GM19438 (cell line): ENCODE data around the gene HMGB3.
"Not testable (repeated sequence)": the region's sequence is repeated elsewhere in the genome, so short reads cannot be mapped to it uniquely, and the experiment has no call there.

Experiments used
- ATAC-seq: cut with Tn5 transposase; IDR thresholded peaks from one replicate; pipeline ENCODE4 v1.9.1; 2021; ENCODE audit warnings: low read depth; ENCODE audit not compliant: unreplicated experiment

The HMGB3 gene

DNA sequence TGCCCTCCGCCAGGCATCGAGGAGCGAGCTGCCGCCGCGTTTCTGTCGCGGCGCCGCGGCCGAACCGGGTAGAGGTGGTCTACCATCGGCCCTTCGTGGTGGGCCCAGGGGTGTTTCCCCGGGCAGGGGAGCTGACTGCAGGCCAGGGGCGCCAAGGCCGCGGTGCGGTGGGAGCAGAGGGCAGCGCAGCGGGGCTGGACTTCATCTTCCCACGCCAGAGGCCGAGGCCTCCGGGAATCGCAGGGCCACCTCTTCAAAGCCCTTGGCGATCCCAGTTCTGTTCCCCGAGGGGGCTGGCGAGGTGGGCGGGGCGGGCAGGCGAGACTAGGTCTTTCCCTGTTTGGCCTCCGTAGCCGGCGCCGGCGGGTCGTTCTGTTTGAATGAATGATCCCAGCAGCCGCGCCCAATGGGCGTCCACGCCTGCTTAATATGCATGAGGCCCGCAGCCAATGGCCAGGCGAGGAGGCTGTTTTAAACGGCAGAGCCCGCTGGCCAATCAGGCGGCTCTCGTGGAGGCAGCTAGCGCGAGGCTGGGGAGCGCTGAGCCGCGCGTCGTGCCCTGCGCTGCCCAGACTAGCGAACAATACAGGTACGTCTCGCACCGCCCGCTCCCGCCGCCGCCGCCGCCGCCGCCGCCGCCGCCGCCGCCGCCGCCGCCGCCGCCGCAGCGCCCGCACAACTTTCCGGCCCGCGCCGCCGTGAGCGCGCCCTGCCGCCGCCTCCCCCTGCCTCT is at the start of gene HMGB3:
HMGB3 (plus strand) TSS at position 548 of the 733 bp plus-strand sequence. CDS start 2,265 bp downstream, outside the sequence.
- ATAC-seq = peak; percentile 95

GRCh38 chrX:150933945-150934350 is 49.2 kb upstream of the HMGB3 start:
- no peak for ATAC-seq

GRCh38 chrX:150934453-150934852 is 48.7 kb upstream of the HMGB3 start:
- no peak for ATAC-seq

GRCh38 chrX:150935467-150935866 is 47.7 kb upstream of the HMGB3 start:
- ATAC-seq = no peak

DNA sequence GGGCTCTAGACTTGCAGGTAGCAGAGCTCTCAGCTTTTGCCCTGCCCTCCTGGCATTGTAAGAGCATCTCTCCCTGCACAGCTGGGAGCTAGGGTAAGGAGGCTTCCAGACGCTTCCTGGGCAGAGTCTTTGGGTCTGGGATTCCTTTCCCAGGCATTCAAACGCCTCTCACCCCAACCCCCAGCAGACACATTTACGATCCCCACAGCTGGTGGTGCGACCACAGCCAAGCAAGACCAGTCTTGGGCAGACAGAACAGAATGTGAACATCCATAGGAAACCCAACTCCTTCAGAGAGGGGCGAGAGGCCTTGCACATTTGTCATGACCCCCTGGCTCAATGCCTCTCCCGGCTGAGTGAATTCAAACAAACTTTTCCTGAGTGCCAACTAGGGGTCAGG is 46.6 kb upstream of the HMGB3 start:
- ATAC-seq = no peak

- ATAC-seq = no peak
Observed at GRCh38 chrX:150940844-150941495, 42.2 kb upstream of the HMGB3 start.

- ATAC-seq = no peak
Observed at GRCh38 chrX:150941580-150941979, 41.6 kb upstream of the HMGB3 start.

- no peak for ATAC-seq
Observed at GRCh38 chrX:150942942-150943594, 40.1 kb upstream of the HMGB3 start.

DNA sequence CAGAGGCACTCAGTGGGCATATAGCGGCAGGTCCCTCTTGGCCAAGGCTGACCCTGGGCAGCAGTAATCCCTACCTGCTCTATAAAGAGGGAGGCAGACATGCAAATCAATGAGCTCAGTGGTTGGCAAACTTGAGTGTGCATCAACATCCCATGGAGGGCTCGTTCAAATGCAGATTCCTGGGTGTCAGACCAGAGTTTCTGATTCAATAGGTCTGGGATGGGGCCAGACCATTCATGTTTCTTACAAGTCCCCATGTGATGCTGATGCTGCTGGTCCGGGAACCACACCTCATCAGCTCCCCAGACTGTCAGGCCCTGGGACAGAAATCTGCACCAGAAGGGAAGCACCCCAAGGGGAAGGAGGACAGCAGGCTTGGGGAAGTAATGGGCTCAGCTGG is 38.9 kb upstream of the HMGB3 start:
- no peak for ATAC-seq

DNA sequence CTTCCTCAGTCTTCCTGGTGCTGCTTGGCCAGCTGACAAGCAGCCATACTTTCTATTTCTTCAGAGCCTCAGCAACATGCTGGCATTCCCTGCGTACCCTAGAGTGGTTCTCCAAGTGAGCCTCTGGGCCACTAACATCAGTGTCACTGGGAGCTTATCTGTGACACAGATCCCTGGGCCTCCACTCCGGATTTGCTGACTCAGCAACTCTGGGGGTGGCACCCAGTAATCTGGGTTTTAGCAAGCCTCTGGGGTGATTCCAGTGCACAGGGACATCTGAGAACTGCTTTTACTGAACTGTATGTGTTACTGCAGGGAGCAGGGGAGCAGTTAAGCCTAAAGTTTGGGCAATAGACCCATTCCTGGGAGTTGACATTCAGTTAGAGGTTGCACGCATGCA is 28.2 kb upstream of the HMGB3 start:
- no peak for ATAC-seq

DNA sequence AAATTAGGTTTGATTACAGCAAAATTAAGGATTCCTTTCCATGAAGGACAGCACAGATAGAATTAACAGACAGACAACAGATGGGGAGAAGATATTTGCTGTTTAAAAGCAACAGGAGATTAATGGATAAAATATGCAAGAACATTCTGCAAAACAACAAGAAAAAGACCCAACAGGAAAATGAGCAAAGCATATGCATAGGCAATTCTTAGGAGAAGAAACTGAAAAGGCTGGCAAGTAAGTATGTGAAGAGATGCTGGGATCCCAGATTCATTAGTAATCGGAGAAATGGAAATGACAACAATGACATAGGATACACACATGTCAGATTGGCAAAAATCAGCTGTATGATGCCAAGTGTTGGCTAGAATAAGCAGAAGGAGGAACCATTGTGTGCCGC is 27.5 kb upstream of the HMGB3 start:
- no peak for ATAC-seq

GRCh38 chrX:150958177-150958576 is 25.0 kb upstream of the HMGB3 start:
- ATAC-seq = no peak

GRCh38 chrX:150959557-150959956 is 23.6 kb upstream of the HMGB3 start:
- ATAC-seq = no peak

DNA sequence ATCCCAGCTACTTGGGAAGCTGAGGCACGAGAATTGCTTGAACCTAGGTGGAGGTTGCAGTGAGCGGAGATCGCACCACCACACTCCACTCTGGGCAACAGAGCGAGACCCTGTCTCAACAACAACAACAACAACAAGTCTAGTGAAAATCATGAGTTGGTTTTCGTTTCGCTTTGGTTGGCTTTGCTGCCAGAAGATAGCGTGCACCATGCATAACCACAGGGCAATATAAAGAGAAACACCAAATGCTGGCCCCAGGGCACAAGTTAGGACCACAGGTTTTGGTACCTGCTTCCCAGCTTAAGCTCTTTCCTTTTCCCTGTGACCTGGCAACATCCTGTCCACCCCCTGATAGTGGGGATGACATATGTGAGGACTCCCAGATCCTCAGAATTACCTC is 21.5 kb upstream of the HMGB3 start:
- ATAC-seq = no peak

DNA sequence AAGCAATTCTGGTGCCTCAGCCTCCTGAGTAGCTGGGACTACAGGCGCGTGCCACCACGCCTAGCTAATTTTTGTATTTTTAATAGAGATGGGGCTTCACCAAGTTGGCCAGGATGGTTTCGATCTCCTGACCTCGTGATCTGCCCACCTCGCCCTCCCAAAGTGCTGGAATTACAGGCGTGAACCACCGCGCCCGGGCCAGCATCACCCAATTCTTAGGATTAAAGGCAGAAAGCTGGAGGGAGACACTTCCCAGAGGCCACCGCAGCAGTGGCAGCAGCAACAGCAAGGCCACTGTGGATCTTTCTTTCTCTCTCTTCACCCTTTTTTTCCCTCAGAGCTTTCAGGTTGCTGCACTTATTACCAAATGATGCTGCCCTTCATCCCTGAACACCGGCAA is 18.7 kb upstream of the HMGB3 start:
- ATAC-seq = not testable (repeated sequence)

- no peak for ATAC-seq
Observed at GRCh38 chrX:150966235-150966634, 16.9 kb upstream of the HMGB3 start.

DNA sequence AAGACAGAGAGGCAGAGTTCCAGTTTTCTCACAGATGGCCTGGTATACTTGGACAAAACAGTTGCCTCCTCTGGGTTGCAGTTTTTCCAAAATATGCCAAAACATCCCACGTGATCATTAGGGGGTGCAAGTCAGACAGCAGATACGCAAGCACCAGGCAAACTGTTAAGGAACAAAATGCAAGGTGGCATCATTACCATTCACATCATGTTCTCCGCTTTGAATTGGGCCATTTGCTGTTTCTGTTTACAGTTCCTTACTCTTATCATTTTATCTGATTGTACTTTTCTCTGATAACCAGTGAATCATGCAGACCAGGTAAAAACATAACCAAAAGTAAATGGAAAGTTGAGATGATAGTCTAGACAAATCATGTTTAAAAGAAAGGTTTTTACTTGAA is 16.4 kb upstream of the HMGB3 start:
- no peak for ATAC-seq

DNA sequence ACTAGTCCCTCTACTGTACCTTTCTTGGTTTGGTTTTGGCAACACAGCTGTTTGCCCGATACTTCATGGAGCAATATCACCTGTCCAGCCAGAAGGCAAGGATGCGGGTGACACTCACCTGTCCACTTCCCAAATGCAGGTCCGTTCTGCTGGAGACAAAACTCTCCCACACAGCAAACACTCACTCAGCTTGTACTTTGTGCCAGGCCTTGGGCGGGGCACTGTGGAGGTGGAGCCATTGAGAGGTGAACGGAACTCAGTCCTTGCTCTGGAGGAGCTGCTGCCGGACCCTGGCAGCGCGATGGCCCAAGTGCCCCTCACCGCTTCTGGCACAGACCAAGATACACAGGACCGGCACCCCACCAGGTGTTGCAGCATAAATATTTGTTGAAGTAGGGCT is 15.3 kb upstream of the HMGB3 start:
- ATAC-seq = no peak

GRCh38 chrX:150968862-150969720 is 14.0 kb upstream of the HMGB3 start:
- no peak for ATAC-seq

GRCh38 chrX:150972450-150972849 is 10.7 kb upstream of the HMGB3 start:
- ATAC-seq = no peak
